ENCODE results near the gene ZCCHC7. TPM values are rescaled to one million over a fixed set of nuclear protein-coding genes. Genes with fewer than 3 reads are reported as not detected.
"Not testable (repeated sequence)": the region's sequence is repeated elsewhere in the genome, so short reads cannot be mapped to it uniquely, and the experiment has no call there.

Gene ZCCHC7
- total and polyA plus RNA-seq, 2 of the 8 experiments (the other 6 are each of a cell fraction or from before 2014, with no cell fraction given) = 12.2 to 27.5 TPM

GRCh38 chr9:37080165-37080628 lies 40.2 kb upstream of the ZCCHC7 start:
- POLR2A ChIA-PET (ENCODE audit: partially characterized antibody) = interaction anchor here (0.8 to 1.7 kb wide), 5 partner anchors 15 to 54 kb away, joined by 3 to 5 read pairs (median 4); partner anchors contain the start of gene ZCCHC7
- CTCF ChIA-PET (ENCODE audit: partially characterized antibody) = interaction anchor here (0.8 kb wide), 1 partner anchor 131 kb away, joined by 3 read pairs; no protein-coding TSS in a partner anchor
- H2AFZ ChIP-seq (ENCODE audit: low read length) = peak overlapping the region; percentile 52; the same call in 1 of the 2 replicates
- H3K27ac ChIP-seq (ENCODE audit: low read depth, low read length) = peak overlapping the region; percentile 69
- peak overlapping the region; percentile 93; the same call in 1 of the 2 replicates for H4K8ac ChIP-seq (ENCODE audit: extremely low read depth, insufficient read depth, low read length)
- not testable (repeated sequence) for H2AK5ac ChIP-seq (ENCODE audit: low read depth, low read length); H2BK20ac ChIP-seq (ENCODE audit: low read length); H2BK15ac ChIP-seq (ENCODE audit: low read length); H3K4ac ChIP-seq (replicated peaks; ENCODE audit: insufficient read length, low read depth, low read length); H3K23ac ChIP-seq (ENCODE audit: insufficient read length); DNase-seq (ENCODE audit: low read depth in 1 of 2, low spot score in 2 of 2); H2BK120ac ChIP-seq (replicated peaks; ENCODE audit: low read depth, low read length); H3K14ac ChIP-seq (ENCODE audit: insufficient read length); H4K20me1 ChIP-seq (replicated peaks in 1 of 2; ENCODE audit: control insufficient read depth in 1 of 2, insufficient read depth in 2 of 2, low read length in 2 of 2); H3K9me3 ChIP-seq (ENCODE audit: insufficient read depth in 2 of 2, low read depth in 1 of 2, low read length in 1 of 2); H2BK12ac ChIP-seq (ENCODE audit: low read depth, low read length); H3K23me2 ChIP-seq (ENCODE audit: low read depth, low read length); FAIRE-seq; H3K36me3 ChIP-seq (ENCODE audit: control insufficient read depth in 2 of 4, insufficient read depth in 4 of 4, low read length in 3 of 4); H3K4me1 ChIP-seq (replicated peaks in 1 of 4; ENCODE audit: control insufficient read depth in 3 of 4, insufficient read depth in 4 of 4, low read length in 3 of 4); H3K79me1 ChIP-seq (ENCODE audit: low read depth, low read length)
- peaks cover 0 to 34% of the 10 kb centered on the region in 2 experiments; a peak in 2 of 4 replicates for H3K79me2 ChIP-seq (ENCODE audit: control insufficient read depth in 1 of 2, insufficient read depth in 2 of 2, low read length in 2 of 2)
- peak overlapping the region; percentile 14 to 73 (median 71) for H3K9ac ChIP-seq (replicated peaks in 1 of 4; ENCODE audit: extremely low read depth in 1 of 4, low read depth in 3 of 4, low read length in 3 of 4)
- H4K5ac ChIP-seq (ENCODE audit: insufficient read length, low read depth, low read length) = peak overlapping the region; percentile 29
- 0 out of 4 replicates have a peak, but pooled peaks of 1 of the 2 experiments have one; percentile 10 for TF ChIP-seq SIN3A (conservative IDR thresholded peaks at IDR 0.05 in 1 of 2, IDR thresholded peaks at IDR 0.05 in 1 of 2; ENCODE audit: low read depth in 1 of 2, low read length in 2 of 2)
- H3K4me3 ChIP-seq (ENCODE audit: extremely low read depth in 1 of 4, insufficient read depth in 2 of 4, low read depth in 3 of 4, low read length in 4 of 4) = peak overlapping the region; percentile 76 to 94 (median 88)
- H3K4me2 ChIP-seq (ENCODE audit: insufficient read depth in 1 of 2, low read depth in 2 of 2, low read length in 2 of 2) = peak overlapping the region; percentile 38 to 66
- WGBS, 2 experiments (ENCODE audit: extremely low coverage in 1 of 2, insufficient coverage in 1 of 2, insufficient read length in 1 of 2, insufficient replicate concordance in 2 of 2, low coverage in 1 of 2, low lambda C conversion rate in 2 of 2, missing lambda C conversion rate in 1 of 2) = 6% methylated on average over 25 of the region's 32 CpGs; no CpG with 5 or more reads in 1 of the 2 experiments
- H3K18ac ChIP-seq (ENCODE audit: extremely low read depth, low read length) = peak overlapping the region; percentile 56
- H4K91ac ChIP-seq (replicated peaks; ENCODE audit: insufficient read length, low read length) = peak overlapping the region; percentile 51
- peaks cover 2 to 10% (median 9%) of the 10 kb centered on the region in 4 experiments; a peak in 6 of 7 replicates for H3K27me3 ChIP-seq (replicated peaks in 1 of 4; ENCODE audit: control insufficient read depth in 3 of 4, extremely low read depth in 1 of 4, insufficient read depth in 3 of 4, low read length in 3 of 4)
- peak overlapping the region; percentile 56 for H3K56ac ChIP-seq (replicated peaks; ENCODE audit: insufficient read length, low read depth, low read length)
- H2BK5ac ChIP-seq (ENCODE audit: low read depth, low read length) = peak overlapping the region; percentile 93
